Fibroblast of skin of right biceps (primary cell): ENCODE data around the gene IFNLR1.

Experiments used
- DNase-seq: peaks from one replicate; pipeline ENCODE4 v3.0.0-alpha.2; 2013

The IFNLR1 gene

DNA sequence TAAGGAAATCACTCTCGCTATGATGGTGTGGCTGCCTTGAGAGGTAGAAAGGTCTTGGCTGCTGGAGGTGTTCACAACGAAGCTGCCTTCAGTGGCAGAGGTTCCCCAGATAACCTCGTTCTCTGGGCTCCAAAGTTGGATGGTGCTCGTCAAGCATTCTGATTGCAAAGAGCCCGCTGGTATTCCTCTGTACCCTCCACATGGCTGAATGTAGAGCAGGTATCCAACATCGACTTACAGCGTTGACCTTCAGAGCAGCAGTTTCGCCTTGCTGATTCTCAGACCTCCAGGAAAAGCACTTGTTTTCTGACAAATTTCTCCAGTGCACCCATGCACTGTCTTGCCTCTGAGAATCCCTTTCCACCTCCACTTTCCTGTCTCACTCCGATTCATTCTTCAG, 39.9 kb downstream of the IFNLR1 start:
- DNase-seq, result no peak

DNA sequence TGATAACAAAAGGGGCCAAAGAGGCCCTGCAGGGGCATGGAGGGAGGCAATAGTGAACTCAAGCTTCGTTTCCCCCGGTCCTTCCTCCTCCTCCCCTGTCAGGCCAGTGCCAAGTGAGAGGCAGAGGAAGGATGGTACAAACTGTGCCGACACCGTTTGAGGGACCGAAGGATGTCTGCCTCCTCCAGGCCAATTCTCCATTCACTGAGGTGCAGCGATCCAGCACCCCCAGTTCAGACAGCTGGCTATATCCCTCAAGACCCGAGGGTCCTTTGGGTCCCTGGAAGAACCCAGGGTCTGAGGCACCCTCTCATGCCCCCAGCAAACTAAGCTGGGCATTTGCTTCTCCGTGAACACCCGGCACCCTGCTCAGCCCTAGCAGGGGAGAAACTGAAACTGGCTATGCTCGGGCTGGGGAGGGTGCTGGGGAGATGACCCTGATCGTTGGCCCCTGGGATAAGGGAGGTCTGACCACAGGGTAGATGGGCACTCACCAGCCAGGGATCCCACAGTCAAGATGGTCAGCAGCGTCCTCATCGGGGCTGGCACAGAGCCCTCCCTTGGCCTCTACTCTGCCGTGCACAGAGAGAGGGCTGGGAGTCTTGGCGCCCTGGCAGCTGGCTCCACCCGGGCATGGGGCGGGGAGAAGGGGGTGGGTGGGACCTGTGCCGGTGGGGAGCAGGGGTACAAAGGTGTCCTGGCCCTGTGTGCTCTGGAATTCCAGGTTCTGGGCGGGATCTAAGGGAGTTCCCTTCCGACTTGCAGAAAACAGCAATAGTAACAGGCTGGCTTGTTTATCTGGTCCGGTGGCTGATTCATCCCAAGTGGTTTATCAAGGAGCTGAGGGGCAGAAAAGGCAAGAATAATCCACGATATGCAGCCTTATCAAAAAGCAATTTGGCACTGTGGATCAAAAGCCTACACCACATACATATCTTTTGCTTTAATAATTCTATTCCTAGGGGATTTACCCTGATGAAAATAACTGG, 44.2 kb downstream of the IFNLR1 start, which contains the start of gene IL22RA1:
Gene IL22RA1, minus strand, starts transcription at position 595 of the 989 bp plus-strand sequence. Its CDS starts 58 bp downstream, at position 537.
- DNase-seq, result no peak

DNA sequence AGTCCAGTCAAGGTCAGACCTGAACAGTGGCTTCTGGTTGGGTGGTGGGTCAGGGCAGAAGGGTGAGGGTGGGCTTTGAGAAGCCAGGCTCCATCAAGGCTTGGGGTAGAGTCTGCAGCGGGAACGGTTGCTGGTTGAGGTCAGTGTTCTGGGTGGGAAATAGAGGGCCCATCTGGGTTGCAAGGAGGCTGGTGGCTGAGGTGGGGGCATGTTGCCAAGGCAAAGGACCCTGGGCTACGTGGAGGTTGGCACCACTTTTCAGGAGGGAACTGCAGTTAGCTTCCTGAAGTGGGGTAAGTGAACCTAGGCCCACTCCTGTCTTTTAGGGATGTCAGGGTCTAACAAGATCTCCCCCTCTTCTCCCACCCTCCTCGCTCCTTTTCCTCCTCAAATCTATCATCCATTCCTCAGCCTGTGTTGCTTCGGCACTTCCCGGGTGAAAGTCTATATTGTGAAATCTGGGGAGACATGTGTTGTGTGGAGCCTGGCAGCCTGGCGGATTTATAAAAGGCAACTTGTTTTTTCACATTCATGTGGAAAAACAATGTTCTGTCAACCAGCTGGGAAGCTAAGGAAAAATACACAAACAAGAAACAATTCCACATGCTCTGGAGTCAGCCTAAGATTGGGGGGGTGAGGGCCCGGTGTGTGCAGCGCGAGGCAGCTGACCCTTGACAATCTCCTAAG, 45.6 kb downstream of the IFNLR1 start:
- no peak for DNase-seq

DNA sequence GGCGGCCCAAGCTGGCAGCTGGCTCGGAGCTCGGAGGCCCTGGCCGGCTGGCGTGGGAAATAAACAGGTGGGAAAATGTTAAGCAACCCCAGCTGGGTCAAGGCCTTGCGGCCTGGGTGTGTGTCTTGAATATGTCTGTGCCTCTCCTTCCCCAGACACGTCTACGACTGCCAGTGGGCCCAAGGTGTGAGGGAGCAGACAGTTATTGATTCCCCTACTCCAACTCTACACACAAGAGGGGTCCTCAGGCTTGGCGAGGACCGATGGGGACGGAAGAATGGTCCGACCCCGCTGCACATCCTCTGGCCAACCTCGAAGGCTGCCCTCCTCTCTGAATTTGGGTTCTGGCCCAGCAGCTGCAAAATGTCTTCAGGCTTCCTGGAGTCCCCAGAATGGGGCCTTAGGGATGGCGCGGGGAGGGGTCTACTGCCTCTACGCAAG, 46.3 kb downstream of the IFNLR1 start:
- no peak for DNase-seq

GRCh38 chr1:24139841-24140425, 47.2 kb downstream of the IFNLR1 start:
- DNase-seq, result no peak

- no peak for DNase-seq
Measured at GRCh38 chr1:24139222-24139489, 47.9 kb downstream of the IFNLR1 start.

DNA sequence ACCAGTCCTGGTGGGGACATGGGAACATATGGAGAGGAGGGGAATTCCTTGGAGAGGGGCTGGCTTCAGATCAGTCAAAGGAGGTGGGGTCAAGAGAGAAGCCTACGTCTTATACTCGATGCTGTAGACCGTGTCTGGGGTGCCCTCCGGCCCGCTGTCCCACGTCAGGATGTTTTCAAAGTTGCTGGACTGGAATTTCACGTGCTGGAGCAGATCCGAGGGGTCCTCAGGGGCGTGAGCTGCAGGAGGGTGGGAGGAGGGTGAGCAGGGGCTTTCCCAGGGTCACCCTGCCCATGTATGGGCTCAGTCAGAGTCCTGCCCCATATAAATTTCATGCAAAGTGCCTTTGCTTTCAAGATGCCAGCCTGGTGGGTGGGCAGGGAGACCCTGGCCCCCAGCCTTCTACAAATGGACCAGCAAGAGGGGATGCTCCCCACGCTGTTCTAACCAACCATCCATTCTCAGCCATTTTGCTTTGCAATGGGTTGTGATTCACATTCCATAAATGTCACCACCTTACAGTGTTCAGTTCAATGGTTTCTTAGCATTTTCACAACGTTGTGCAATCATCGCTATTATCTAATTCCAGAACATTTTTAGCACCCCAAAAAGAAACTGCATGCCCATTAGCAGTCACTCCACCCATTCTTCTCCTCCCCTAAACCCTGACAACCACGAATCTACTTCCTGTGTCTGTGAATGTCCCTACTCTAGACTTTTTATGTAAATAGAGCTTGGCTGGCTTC, 48.4 kb downstream of the IFNLR1 start:
- no peak for DNase-seq

GRCh38 chr1:24136956-24137539, 50.0 kb downstream of the IFNLR1 start:
- DNase-seq, result no peak

DNA sequence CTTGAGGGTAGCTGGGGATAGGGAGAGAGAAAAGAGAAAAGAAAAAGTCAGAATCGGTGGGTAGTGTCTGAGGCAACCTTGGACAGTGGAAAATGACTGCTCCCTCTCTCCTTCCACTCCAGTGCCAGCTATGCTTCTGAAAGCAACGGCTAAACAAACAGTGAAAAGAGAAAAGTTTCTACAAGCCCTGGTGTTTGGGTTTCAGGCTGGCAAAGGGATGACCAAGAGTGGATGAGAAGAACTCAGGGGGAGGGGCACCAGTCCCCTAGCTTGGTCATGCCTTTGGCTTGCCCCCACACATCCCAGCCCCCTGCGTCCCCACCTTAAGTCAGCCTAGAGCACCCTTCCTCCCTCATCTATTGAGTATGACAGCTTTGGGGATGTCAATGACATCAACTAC, 52.7 kb downstream of the IFNLR1 start:
- no peak for DNase-seq

DNA sequence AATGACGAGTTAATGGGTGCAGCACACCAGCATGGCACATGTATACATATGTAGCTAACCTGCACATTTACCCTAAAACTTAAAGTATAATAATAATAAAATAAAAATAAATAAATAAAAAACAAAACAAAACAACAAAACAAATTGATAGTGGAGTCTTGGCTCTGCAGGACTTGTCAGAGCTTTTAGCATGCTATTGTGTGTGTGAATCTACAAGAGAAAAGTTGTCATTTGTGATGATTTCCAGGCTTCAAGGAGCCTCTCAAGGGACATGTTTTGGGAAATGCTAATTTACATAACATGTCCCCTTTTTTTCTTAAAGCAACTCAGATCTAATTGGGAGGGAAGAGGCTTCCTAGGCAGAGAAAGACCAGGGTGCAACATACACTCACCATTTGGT, 53.3 kb downstream of the IFNLR1 start:
- no peak for DNase-seq

DNA sequence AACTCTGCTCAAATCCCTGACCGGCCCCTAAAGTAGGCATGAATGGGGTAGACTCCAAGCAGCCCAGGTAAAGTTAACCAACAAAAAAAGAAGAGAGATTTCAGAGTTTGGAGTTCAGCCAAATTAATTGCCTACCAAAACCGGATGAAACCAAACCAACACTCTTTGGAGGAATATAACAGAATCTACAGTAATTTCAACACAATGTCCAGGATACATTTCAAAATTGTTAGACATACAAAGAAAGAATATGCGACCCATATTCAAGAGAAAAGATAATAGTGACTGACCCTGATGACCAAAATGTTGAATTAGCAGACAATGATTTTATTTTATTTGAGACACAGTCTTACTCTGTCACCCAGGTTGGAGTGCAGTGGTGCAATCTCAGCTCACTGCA, 56.7 kb downstream of the IFNLR1 start:
- DNase-seq, result no peak

DNA sequence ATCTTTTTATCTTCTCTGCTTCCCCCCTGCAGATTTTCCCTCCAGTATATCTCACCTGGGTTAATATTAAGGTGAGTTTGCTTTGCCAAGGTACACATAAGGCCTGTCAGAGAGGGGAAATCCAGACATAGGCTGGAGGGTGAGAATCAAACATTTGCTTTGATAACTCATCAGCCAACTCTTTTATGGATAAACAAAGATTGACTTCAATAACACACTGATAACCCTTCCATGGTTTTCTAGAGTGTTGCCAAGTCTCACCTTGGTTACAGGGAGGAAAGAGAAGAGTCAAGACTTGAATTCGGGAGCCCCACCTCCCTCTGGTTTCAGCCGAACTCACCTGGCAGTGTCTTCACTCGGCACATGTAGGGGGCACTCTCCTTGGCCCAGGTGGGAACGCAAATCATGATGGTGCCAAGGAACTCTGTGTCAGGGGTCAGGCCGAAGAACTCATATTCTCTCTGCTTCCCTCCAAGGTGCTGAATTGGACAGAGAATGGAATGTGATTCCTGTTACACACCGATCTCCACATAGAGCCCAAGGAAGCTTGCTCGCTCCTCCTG, 59.2 kb downstream of the IFNLR1 start:
- no peak for DNase-seq

DNA sequence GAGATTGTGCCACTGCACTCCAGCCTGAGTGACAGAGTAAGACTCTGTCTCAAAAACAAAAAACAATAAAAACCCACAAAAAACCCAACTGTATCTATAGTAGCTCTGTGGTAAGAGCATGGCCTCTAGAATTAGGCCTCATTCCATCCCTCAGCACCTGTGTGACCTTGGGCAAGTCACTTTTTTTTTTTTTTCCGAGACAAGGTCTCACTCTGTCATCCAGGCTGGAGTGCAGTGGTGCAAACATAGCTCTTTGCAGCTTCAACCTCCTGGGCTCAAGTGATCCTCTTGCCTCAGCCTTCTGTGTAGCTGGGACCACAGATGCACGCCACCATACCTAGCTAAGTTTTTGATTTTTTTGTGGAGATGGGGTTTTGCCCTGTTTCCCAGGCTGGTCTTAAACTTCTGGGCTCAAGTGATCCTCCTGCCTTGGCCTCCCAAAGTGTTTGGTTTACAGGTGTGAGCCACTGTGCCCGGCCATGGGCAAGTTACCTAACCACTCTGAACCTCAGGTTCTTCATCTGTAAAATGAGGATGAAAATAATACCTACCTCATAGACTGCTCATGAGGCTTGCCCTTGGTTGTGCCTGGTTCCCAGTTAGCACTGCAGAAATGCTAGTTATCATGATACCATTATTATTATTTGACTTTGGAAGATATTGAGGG, 59.8 kb downstream of the IFNLR1 start:
- DNase-seq, result no peak

DNA sequence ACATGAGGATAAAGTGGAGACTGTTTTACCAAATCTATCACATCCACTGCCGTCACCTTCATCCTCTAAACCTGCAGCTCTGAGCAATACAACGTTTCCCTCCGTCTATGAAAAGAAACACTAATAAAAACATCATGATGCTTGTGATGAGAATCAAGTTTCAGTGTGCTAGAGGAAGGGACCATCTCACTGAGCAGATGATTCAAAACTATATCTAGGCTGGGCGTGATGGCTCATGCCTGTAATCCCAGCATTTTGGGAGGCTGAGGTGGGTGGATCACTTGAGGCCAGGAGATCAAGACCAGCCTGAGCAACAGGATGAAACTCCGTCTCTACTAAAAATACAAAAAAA, 60.4 kb downstream of the IFNLR1 start:
- DNase-seq, result no peak

DNA sequence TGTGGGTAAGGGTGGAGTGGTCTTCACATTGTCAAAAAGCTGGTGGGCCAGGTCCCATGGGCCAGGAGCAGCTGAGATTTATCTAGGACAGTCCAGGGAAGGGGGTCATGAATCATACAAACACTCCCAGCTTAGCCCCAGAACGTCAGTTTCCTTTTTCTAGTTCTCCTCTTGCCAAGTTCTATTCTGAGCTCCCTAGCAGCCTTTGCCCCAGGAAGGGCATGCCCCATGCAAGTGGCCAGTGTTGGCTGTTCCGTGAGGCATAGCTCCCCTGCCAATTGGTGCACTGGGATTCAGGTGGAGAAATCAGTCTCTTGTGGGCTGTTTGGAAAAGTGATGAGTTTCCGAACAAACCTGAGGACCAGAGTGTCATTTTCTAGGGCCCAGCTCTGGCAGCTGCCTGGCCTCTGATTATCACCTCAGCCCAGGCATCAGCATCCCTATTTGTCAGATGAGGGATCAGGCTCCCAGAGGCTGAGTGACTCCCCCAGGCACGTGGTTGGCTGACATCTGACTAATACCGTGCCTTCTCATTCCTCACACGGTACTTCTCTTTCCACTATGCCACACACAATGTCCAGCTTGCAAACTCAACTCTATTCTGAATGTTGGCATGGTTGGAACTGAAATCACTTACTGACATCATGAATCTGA, 60.9 kb downstream of the IFNLR1 start:
- DNase-seq, result peak; percentile 15

DNA sequence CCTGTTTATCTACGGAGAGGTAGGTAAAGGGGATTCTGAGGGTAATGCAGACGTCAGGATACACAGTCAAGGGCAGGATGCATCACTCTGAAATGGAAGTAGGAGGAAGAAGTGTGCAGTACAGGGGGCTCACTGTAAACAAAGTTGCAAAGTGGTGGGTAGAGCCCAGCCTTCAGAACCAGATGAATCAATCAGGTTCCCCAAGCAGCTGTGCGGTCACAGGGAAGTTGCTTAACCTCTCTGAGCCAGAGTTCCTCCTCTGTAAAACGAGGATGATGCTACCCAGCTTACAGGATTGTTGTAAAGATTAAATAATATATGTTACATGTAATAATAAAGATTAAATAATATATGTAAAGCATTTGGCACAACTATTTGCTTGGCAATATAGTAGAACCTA, 61.6 kb downstream of the IFNLR1 start:
- DNase-seq, result no peak

- DNase-seq, result no peak
Measured at GRCh38 chr1:24124980-24125379, 62.1 kb downstream of the IFNLR1 start.

DNA sequence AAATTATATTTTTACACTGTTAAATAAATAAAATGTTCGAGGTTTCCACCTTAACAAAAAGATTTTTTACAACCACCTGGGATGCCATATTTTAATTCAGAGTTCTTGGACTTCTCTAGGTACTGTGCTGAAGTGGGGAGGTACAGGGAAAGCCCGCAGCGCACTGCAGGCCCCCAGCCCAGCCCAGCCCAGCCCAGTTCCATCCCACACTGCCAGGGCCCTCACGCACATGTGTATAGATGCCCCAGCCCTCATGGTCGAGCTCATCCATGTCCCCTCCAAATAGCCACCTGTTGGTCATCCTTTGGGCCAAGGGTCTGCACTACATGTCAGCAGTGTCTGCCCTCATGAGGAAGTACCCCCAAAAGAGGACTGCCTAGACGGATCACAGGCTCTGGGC, 63.5 kb downstream of the IFNLR1 start:
- DNase-seq, result no peak

DNA sequence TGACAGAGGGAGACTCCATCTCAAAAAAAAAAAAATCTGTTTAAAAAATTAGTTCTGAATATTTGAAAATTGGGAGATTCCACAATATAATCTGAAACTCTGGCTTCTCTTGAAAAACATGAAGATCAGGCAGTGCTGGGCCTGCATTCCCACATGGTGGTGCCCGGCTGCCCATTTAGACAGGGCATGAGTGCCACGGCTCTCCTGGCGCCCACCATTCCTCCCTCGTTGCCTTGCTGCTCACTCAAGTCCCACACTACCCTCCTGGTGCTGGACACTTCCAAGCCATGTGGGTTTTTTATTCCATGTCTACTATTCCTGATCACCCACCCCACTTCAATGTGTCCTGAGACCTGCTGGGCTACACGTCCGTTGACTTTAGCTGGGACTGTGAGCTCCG, 64.3 kb downstream of the IFNLR1 start:
- no peak for DNase-seq

GRCh38 chr1:24121406-24121805, 65.7 kb downstream of the IFNLR1 start:
- DNase-seq, result no peak

GRCh38 chr1:24120965-24121364, 66.1 kb downstream of the IFNLR1 start:
- no peak for DNase-seq
